GM18498 (cell line): ENCODE data around the gene XBP1.
"Not testable (repeated sequence)": the region's sequence is repeated elsewhere in the genome, so short reads cannot be mapped to it uniquely, and the experiment has no call there.

ENCODE experiments used
- ATAC-seq: cut with Tn5 transposase; IDR thresholded peaks from one replicate; pipeline ENCODE4 v1.9.1; 2021; ENCODE audit warnings: mild to moderate bottlenecking, moderate library complexity; ENCODE audit not compliant: unreplicated experiment

The XBP1 gene

GRCh38 chr22:28754512-28754911 is 45.9 kb downstream of the XBP1 start:
- not testable (repeated sequence) for ATAC-seq

DNA sequence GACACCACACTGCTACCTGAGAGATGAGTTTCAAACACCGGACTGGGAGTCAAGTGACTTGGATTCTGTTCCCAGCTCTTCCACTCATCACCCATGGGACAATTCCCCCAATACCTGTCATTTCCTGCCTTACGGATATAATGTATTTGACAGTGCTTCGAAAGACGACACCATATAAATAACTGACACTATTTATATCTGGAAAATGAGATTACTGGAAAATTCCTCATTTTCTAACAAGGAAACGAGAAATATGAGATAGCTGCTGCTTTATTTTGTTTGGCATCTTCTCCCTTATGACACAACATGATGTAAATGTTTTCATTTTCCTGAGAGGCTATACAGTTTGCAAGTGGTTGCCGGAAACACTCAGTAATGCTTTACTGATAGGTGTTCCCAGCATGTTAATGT is 49.9 kb downstream of the XBP1 start:
- no peak for ATAC-seq
